Common myeloid progenitor, CD34-positive (primary cell): ENCODE measurements around the gene HBG1.
"Not testable (repeated sequence)": the region's sequence is repeated elsewhere in the genome, so short reads cannot be mapped to it uniquely, and the experiment has no call there.

Experiments used
- CTCF ChIA-PET: fragments of 350-600 bp; sonication (Branson Sonifier 250); formaldehyde crosslinking; loops from one replicate; lab custom pipeline; 2021; ENCODE audit warnings: antibody characterized with exemption; lab: Charles Lee
- POLR2A ChIA-PET: fragments of 350-600 bp; sonication (Branson Sonifier 250); formaldehyde crosslinking; loops from one replicate; lab custom pipeline; 2021; ENCODE audit warnings: antibody characterized with exemption; lab: Charles Lee
- DNase-seq, 3 donors: peaks; one replicate each; pipeline versions ENCODE4 v3.0.0 to v3.0.0-alpha.2; 2013
- H3K27ac ChIP-seq, 2 experiments: 1 replicate in 1 of 2; 2 replicates in 1 of 2; pipeline ENCODE4 v1.7.0; 2013; ENCODE audit warnings: inconsistent platforms in 2 of 2, low read length in 2 of 2, mild to moderate bottlenecking in 2 of 2, low read depth in 1 of 2, moderate library complexity in 1 of 2; ENCODE audit not compliant: severe bottlenecking in 2 of 2, insufficient read depth in 1 of 2, poor library complexity in 1 of 2
- H3K27me3 ChIP-seq, 5 experiments: replicated peaks in 2 of 5; 1 replicate in 3 of 5; 2 replicates in 2 of 5; pipeline versions ENCODE4 v1.6.1 to v1.7.0; 2013; ENCODE audit warnings: low read length in 4 of 5, mild to moderate bottlenecking in 2 of 5, moderate library complexity in 2 of 5, inconsistent platforms in 1 of 5; ENCODE audit not compliant: insufficient read depth in 5 of 5, control insufficient read depth in 4 of 5
- H3K36me3 ChIP-seq, 4 experiments: 1 replicate in 2 of 4; 2 replicates in 2 of 4; pipeline versions ENCODE4 v1.6.1 to v1.7.0; 2013; ENCODE audit warnings: low read length in 3 of 4, control low read depth in 1 of 4, mild to moderate bottlenecking in 1 of 4; ENCODE audit not compliant: control insufficient read depth in 4 of 4, insufficient read depth in 4 of 4
- H3K4me1 ChIP-seq, 4 experiments: 1 replicate in 3 of 4; 2 replicates in 1 of 4; pipeline versions ENCODE4 v1.6.1 to v1.7.1; 2013; ENCODE audit warnings: low read length in 3 of 4, mild to moderate bottlenecking in 3 of 4, control low read depth in 1 of 4, inconsistent platforms in 1 of 4, moderate library complexity in 1 of 4; ENCODE audit not compliant: control insufficient read depth in 4 of 4, insufficient read depth in 4 of 4; ENCODE audit errors: control extremely low read depth in 1 of 4
- H3K4me3 ChIP-seq, 7 experiments: 1 replicate in 4 of 7; 2 replicates in 3 of 7; pipeline versions ENCODE4 v1.5.1 to v1.7.0; 2013; ENCODE audit warnings: mild to moderate bottlenecking in 7 of 7, low read length in 6 of 7, moderate library complexity in 6 of 7, inconsistent platforms in 2 of 7, low read depth in 2 of 7, control low read depth in 1 of 7; ENCODE audit not compliant: insufficient read depth in 4 of 7, control insufficient read depth in 1 of 7; ENCODE audit errors: extremely low read depth in 1 of 7
- H3K9me3 ChIP-seq, 5 experiments: 1 replicate in 4 of 5; 2 replicates in 1 of 5; pipeline versions ENCODE4 v1.6.1 to v1.7.1; 2013; ENCODE audit warnings: low read length in 4 of 5, mild to moderate bottlenecking in 2 of 5, inconsistent platforms in 1 of 5, low read depth in 1 of 5, moderate library complexity in 1 of 5; ENCODE audit not compliant: control insufficient read depth in 4 of 5, insufficient read depth in 2 of 5; ENCODE audit errors: control extremely low read depth in 1 of 5
- WGBS: methylation state at CpG from one replicate; pipeline ENCODE4 v1.1.5; 2013; ENCODE audit not compliant: insufficient coverage; 5-methylcytosine and 5-hydroxymethylcytosine counted together

The HBG1 gene

DNA sequence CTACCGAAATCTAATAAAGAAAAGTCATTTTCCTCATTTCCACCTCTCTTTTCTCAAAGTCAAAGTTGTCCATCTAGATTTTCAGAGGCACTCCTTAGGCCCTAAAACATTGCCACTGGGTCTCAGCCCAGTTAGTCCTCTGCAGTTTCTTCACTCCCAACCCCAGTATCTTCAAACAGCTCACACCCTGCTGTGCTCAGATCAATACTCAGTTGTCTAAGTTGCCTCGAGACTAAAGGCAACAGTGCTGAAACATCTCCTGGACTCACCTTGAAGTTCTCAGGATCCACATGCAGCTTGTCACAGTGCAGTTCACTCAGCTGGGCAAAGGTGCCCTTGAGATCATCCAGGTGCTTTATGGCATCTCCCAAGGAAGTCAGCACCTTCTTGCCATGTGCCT lies 4.4 kb upstream of the HBG1 start:
- H3K9me3 ChIP-seq, H3K4me3 ChIP-seq, H3K27me3 ChIP-seq, H3K27ac ChIP-seq, H3K4me1 ChIP-seq, POLR2A ChIA-PET, CTCF ChIA-PET, DNase-seq, H3K36me3 ChIP-seq: not testable (repeated sequence)
- 100% methylated on average over 1 of the region's 2 CpGs for WGBS

DNA sequence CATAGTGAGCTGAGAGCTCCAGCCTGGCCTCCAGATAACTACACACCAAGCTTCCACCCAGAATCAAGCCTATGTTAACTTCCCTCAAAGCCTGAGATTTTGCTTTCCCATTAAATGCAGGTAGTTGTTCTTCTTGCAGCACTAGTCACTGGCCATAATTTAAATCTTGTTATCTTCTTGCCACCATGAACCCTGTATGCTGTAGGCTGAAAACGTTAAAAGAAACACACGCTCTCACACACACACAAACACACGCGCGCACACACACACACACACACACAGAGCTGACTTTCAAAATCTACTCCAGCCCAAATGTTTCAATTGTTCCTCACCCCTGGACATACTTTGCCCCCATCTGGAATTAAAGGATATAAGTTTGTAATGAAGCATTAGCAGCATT lies 3.8 kb upstream of the HBG1 start:
- WGBS = no CpG with 5 or more reads among the region's 5 CpGs
- CTCF ChIA-PET = not testable (repeated sequence)

DNA sequence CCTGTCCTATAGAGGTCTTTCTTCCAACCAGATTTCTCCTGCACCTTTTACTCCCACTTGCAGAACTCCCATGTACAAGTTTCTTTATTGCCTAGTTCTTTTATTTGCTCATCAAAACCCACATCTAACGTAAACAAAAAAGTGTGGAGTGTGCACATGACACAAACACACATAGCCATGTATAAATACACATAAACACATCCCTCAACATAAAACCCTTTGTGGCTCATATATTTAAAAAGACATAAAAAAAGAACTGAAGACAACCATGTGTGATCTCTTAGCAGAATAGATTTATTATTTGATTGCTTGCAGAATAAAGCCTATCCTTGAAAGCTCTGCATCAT lies 3.2 kb upstream of the HBG1 start:
- ChIA-PET POLR2A (no interaction called here), CTCF (no interaction called here)
- no peak for DNase-seq
- Histone ChIP-seq H3K4me1 (no peaks in the 10 kb centered on the region), H3K9me3 (no peaks in the 10 kb centered on the region), H3K4me3 (no peak overlapping the region), H3K27me3 (no peaks in the 10 kb centered on the region), H3K36me3 (no peaks in the 10 kb centered on the region), H3K27ac (no peak overlapping the region)
- WGBS = 83% methylated on average over 1 of the region's 1 CpG

More for the DNA sequence above, 3.8 kb upstream of the HBG1 start:
- DNase-seq, H3K9me3 ChIP-seq, H3K27ac ChIP-seq, H3K27me3 ChIP-seq, H3K36me3 ChIP-seq, H3K4me1 ChIP-seq, POLR2A ChIA-PET, H3K4me3 ChIP-seq: not testable (repeated sequence)

DNA sequence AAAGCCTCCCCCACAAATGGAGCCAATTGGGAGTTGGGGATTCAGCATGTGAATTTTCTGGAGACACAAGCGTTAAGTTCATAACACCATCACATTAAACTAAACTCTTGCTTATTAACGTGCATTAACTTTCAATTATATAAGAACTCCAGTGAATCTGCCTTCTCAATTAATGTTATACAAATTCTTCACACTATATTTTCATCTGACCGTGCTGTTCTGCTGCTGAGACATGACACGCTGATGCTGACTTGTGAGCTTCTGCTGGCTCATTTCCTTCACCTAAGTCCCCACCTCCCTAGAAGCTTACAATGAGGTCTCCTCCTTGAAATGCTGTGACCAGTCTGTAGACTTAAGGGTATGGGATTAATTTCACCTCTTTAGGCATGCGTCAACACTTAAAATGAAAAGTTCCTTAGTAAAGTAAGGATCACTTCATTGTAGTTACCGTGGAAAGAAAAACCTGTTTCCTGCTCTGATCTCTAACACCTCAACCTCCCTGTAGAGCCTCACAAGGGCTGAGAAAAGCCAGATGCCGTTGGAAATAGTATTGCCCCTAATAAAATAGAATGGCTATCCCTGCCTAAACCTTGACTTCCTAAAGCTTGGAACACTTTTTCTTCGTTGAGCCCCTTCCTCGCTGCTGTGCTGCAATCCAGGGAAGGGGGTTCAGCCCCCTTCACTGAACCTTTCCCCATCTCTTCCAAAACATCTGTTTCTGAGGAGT lies 2.7 kb upstream of the HBG1 start:
- Histone ChIP-seq H3K9me3 (no peaks in the 10 kb centered on the region), H3K4me3 (no peak overlapping the region), H3K36me3 (no peaks in the 10 kb centered on the region), H3K27me3 (no peaks in the 10 kb centered on the region), H3K27ac (no peak overlapping the region), H3K4me1 (no peaks in the 10 kb centered on the region)
- WGBS = 84% methylated on average over 7 of the region's 9 CpGs
- ChIA-PET CTCF (no interaction called here), POLR2A (no interaction called here)
- DNase-seq = no peak

DNA sequence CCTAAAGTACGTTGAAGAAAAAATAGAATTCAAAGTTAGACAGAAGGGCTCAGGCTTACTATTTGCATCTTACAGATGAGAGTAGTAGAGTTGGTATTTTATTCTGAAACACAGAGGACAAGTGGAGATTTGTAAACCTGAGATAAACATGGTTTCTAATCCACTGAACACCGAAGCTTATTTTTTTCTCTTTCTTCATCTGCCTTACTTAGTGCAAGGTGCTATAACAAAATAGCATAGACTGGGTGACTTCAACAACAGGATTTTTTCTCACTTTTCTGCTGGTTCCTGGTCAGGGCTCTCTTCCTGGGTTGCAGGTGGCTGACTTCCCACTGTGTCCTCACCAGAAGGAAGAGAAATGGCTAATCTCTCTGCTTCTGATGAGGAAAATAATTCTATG lies 2.1 kb upstream of the HBG1 start:
- DNase-seq = no peak
- Histone ChIP-seq H3K4me1 (peaks cover 0 to 5% (median 2%) of the 10 kb centered on the region in 4 experiments), H3K4me3 (no peak overlapping the region), H3K27me3 (no peaks in the 10 kb centered on the region), H3K27ac (peak overlapping the region in 1 of 2 experiments; percentile 18), H3K36me3 (no peaks in the 10 kb centered on the region), H3K9me3 (no peaks in the 10 kb centered on the region)
- POLR2A ChIA-PET = no interaction called here
- 80% methylated on average over 1 of the region's 2 CpGs for WGBS
- CTCF ChIA-PET = no interaction called here

DNA sequence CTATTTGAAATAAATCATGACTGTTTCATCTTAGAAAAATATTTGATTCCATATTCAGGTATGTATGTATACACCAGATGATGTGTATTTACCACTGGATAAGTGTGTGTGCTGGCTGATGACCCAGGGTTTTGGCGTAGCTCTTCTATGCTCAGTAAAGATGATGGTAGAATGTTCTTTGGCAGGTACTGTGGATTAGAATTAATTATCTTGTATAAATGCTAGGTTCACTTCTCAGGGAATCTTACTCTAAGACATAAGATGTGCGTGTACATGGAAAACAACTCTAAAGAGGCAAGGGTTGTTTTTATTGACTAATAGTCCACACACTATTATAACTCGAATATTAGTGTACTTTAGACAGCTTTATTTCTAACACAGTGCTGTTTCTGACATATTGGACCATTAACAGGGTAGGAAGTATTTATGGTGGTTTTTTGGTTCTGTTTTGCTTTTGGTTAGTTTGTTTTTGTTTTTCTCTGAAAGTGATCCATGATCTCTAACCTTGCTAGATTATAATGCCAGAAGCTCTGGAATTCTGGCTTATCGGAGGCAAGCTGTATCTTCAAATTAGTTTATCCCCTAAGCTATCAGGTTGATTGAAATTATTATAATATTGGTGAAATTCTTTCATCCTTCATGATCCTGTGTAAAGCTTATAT lies 1.0 kb upstream of the HBG1 start:
- no peak overlapping the region for H3K4me3 ChIP-seq
- H3K36me3 ChIP-seq = no peaks in the 10 kb centered on the region
- no peaks in the 10 kb centered on the region for H3K27me3 ChIP-seq
- DNase-seq = no peak
- no peaks in the 10 kb centered on the region for H3K9me3 ChIP-seq
- CTCF ChIA-PET = no interaction called here
- peak overlapping the region in 1 of 2 experiments; percentile 18 for H3K27ac ChIP-seq
- peaks cover 0 to 5% (median 2%) of the 10 kb centered on the region in 4 experiments for H3K4me1 ChIP-seq
- WGBS = 100% methylated on average over 1 of the region's 4 CpGs
- POLR2A ChIA-PET = no interaction called here

DNA sequence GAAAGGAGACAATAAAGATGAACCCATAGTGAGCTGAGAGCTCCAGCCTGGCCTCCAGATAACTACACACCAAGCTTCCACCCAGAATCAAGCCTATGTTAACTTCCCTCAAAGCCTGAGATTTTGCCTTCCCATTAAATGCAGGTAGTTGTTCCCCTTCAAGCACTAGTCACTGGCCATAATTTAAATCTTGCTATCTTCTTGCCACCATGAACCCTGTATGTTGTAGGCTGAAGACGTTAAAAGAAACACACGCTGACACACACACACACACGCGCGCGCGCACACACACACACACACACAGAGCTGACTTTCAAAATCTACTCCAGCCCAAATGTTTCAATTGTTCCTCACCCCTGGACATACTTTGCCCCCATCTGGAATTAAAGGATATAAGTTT lies 1.2 kb downstream of the HBG1 start:
- H3K27ac ChIP-seq, POLR2A ChIA-PET, H3K9me3 ChIP-seq, H3K4me3 ChIP-seq, CTCF ChIA-PET, H3K27me3 ChIP-seq, DNase-seq, H3K4me1 ChIP-seq, H3K36me3 ChIP-seq: not testable (repeated sequence)
- no CpG with 5 or more reads among the region's 7 CpGs for WGBS
